ENCODE data around the gene RGL2. TPM values are rescaled to one million over a fixed set of nuclear protein-coding genes. Genes with fewer than 3 reads are reported as not detected.

RGL2 gene
- polyA plus RNA-seq, 1 of the 3 experiments (the other 2 are of a cell fraction) = 59.4 TPM

DNA sequence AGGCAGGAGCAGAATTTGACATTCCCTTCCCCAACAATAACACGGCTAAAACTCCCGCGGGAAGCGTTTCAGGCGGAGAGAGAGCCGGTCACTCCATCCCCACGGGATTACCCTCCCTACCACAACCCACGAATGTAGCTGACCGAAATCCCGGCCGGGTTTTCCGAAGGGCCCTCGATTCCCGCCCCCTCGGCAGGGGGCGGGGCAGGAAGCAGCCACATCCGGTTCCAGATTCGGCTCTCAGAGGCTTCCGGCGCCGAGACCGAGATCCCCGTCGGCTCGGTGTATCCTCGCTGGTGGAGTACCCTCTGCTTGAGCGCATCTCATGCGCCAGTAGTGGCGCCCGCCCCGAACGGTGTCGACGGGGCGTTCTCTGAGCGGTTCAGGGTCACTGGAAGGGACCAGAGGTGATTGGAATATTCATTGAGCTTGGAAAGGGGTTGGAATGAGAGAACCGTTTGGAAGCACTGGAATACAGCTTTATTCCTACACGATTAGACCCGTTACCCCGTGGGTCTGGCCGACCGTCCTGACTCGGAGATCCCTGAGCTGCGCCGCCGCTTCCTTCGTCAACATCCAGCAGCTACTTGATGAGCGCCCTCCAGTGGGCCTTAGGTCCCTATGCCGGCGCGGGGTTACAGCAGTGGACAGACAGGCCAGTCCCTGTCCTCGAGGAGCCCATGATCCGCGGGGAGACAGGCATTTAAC, 649 bp upstream of the RGL2 start (continued):
- TF ChIP-seq, protein P1, sequence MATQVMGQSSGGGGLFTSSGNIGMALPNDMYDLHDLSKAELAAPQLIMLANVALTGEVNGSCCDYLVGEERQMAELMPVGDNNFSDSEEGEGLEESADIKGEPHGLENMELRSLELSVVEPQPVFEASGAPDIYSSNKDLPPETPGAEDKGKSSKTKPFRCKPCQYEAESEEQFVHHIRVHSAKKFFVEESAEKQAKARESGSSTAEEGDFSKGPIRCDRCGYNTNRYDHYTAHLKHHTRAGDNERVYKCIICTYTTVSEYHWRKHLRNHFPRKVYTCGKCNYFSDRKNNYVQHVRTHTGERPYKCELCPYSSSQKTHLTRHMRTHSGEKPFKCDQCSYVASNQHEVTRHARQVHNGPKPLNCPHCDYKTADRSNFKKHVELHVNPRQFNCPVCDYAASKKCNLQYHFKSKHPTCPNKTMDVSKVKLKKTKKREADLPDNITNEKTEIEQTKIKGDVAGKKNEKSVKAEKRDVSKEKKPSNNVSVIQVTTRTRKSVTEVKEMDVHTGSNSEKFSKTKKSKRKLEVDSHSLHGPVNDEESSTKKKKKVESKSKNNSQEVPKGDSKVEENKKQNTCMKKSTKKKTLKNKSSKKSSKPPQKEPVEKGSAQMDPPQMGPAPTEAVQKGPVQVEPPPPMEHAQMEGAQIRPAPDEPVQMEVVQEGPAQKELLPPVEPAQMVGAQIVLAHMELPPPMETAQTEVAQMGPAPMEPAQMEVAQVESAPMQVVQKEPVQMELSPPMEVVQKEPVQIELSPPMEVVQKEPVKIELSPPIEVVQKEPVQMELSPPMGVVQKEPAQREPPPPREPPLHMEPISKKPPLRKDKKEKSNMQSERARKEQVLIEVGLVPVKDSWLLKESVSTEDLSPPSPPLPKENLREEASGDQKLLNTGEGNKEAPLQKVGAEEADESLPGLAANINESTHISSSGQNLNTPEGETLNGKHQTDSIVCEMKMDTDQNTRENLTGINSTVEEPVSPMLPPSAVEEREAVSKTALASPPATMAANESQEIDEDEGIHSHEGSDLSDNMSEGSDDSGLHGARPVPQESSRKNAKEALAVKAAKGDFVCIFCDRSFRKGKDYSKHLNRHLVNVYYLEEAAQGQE (IDR thresholded peaks at IDR 0.05; ENCODE audit: low read depth, low read length) = peak; percentile 36; the same call in 1 of the 2 replicates
- peak; percentile 52 for TF ChIP-seq JUND (IDR thresholded peaks at IDR 0.05)
- TF ChIP-seq NRF1 (IDR thresholded peaks at IDR 0.05; ENCODE audit: low read depth, low read length) = 0 out of 2 replicates have a peak, but pooled peaks have one; percentile 22
- TF ChIP-seq SMC3 (IDR thresholded peaks at IDR 0.05; ENCODE audit: low read depth, low read length) = peak; percentile 36; the same call in 1 of the 2 replicates
- peak; percentile 80 for TF ChIP-seq GABPA (IDR thresholded peaks at IDR 0.05; ENCODE audit: low read depth)
- TF ChIP-seq, protein P2, sequence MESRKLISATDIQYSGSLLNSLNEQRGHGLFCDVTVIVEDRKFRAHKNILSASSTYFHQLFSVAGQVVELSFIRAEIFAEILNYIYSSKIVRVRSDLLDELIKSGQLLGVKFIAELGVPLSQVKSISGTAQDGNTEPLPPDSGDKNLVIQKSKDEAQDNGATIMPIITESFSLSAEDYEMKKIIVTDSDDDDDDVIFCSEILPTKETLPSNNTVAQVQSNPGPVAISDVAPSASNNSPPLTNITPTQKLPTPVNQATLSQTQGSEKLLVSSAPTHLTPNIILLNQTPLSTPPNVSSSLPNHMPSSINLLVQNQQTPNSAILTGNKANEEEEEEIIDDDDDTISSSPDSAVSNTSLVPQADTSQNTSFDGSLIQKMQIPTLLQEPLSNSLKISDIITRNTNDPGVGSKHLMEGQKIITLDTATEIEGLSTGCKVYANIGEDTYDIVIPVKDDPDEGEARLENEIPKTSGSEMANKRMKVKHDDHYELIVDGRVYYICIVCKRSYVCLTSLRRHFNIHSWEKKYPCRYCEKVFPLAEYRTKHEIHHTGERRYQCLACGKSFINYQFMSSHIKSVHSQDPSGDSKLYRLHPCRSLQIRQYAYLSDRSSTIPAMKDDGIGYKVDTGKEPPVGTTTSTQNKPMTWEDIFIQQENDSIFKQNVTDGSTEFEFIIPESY (IDR thresholded peaks at IDR 0.05; ENCODE audit: borderline replicate concordance, low read depth) = 0 out of 2 replicates have a peak, but pooled peaks have one; percentile 42
- TF ChIP-seq EP300 (IDR thresholded peaks at IDR 0.05; ENCODE audit: borderline replicate concordance in 1 of 2, low read depth in 1 of 2, low read length in 1 of 2) = no peak
- peak; percentile 23; the same call in 1 of the 2 replicates for TF ChIP-seq RCOR1 (IDR thresholded peaks at IDR 0.05; ENCODE audit: low read length)
- 0 out of 2 replicates have a peak, but pooled peaks have one; percentile 23 for TF ChIP-seq FOXM1 (IDR thresholded peaks at IDR 0.05; ENCODE audit: low read depth)

DNA sequence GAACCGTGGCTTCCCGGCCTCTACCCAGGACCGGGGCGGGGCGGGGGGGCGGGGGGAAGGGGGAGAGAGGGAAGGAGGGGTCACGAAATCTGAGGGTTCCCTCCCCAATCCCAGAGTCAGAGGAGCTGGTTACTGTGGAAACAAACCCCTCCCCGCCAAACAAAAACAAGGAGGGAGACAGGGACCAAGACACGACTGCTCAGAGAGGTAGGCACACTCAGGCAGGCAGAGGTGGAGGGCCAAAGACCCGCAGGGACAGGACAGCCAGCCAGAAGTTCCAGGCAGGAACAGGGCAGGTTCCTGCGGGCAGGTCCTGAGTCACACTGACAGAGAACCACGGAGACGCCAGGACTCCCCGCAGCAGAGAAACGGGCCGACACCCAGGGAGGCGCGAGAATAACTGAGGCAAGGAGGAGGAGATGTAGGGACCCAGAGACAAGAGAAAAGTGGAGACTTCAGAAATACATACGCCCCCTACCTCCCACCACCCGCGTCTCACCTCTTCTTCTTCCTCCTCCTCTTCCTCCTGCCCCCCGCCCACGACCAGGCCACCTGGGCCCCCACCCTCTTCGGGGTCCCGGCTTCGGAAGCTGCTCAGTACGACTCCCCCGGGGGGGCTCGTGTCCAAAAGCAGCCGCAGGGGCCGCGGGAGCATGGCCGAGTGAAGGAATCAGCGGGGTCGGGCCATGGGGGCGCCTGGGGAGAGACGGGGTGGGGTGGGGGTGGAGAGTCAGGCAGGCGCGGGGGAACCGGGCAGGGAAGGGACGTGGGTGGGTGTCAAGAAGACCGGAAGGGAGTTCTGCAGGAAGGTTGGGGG, 578 bp downstream of the RGL2 start:
- ChIA-PET POLR2A (interaction anchor here (1.5 to 3.3 kb wide), 4 partner anchors 9 to 47 kb away, joined by 4 to 30 read pairs (median 15); partner anchors contain the start of genes B3GALT4, PFDN6, RPS18 and VPS52), CTCF (interaction anchor here (1.0 to 3.9 kb wide), 11 partner anchors 9 to 124 kb away, joined by 3 to 30 read pairs (median 7); partner anchors contain the start of genes B3GALT4, PFDN6, RPS18 and TAPBP)
- H3K27me3 ChIP-seq (ENCODE audit: insufficient read depth) = no peaks in the 10 kb centered on the region
- H3K9ac ChIP-seq = peak overlapping the region; percentile 94
- H3K27ac ChIP-seq (ENCODE audit: low read depth in 2 of 2, low read length in 1 of 2) = peak overlapping the region; percentile 99
- H3K9me3 ChIP-seq = no peaks in the 10 kb centered on the region
- peaks cover 43% of the 10 kb centered on the region for H3K79me2 ChIP-seq (ENCODE audit: insufficient read depth)
- peak overlapping the region; percentile 94 for H3K4me2 ChIP-seq
- no peak overlapping the region for H2AFZ ChIP-seq (ENCODE audit: low read depth)
- H3K9me2 ChIP-seq = no peaks in the 10 kb centered on the region
- peaks cover 11 to 26% of the 10 kb centered on the region in 2 experiments for H3K36me3 ChIP-seq (replicated peaks in 1 of 2; ENCODE audit: control insufficient read depth in 1 of 2, insufficient read depth in 2 of 2, low read length in 1 of 2)
- WGBS (ENCODE audit: low lambda C conversion rate) = 2% methylated on average over 35 of the region's 42 CpGs
- DNase-seq = peak; percentile 83
- H3F3A ChIP-seq (replicated peaks; ENCODE audit: insufficient read depth) = peaks cover 22% of the 10 kb centered on the region
- peak overlapping the region; percentile 84 to 89 for H3K4me3 ChIP-seq (ENCODE audit: low read depth in 2 of 2, low read length in 1 of 2)
- peaks cover 11% of the 10 kb centered on the region; the same call in 1 of the 2 replicates for H4K20me1 ChIP-seq (ENCODE audit: insufficient read depth)
- TF ChIP-seq TEAD4 (IDR thresholded peaks at IDR 0.05; ENCODE audit: borderline replicate concordance, insufficient read depth) = no peak
- TF ChIP-seq, protein P3, sequence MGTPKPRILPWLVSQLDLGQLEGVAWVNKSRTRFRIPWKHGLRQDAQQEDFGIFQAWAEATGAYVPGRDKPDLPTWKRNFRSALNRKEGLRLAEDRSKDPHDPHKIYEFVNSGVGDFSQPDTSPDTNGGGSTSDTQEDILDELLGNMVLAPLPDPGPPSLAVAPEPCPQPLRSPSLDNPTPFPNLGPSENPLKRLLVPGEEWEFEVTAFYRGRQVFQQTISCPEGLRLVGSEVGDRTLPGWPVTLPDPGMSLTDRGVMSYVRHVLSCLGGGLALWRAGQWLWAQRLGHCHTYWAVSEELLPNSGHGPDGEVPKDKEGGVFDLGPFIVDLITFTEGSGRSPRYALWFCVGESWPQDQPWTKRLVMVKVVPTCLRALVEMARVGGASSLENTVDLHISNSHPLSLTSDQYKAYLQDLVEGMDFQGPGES (IDR thresholded peaks at IDR 0.05; ENCODE audit: low read depth, low read length) = no peak
- TF ChIP-seq RCOR1 (IDR thresholded peaks at IDR 0.05; ENCODE audit: low read length) = no peak
- no peak; the same call in 1 of the 2 replicates for TF ChIP-seq TAF1 (IDR thresholded peaks at IDR 0.05; ENCODE audit: borderline replicate concordance, low read depth, low read length)
- TF ChIP-seq, protein P4, sequence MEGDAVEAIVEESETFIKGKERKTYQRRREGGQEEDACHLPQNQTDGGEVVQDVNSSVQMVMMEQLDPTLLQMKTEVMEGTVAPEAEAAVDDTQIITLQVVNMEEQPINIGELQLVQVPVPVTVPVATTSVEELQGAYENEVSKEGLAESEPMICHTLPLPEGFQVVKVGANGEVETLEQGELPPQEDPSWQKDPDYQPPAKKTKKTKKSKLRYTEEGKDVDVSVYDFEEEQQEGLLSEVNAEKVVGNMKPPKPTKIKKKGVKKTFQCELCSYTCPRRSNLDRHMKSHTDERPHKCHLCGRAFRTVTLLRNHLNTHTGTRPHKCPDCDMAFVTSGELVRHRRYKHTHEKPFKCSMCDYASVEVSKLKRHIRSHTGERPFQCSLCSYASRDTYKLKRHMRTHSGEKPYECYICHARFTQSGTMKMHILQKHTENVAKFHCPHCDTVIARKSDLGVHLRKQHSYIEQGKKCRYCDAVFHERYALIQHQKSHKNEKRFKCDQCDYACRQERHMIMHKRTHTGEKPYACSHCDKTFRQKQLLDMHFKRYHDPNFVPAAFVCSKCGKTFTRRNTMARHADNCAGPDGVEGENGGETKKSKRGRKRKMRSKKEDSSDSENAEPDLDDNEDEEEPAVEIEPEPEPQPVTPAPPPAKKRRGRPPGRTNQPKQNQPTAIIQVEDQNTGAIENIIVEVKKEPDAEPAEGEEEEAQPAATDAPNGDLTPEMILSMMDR (IDR thresholded peaks at IDR 0.05) = peak; percentile 15; the same call in 1 of the 2 replicates
- TF ChIP-seq POLR2AphosphoS5 (IDR thresholded peaks at IDR 0.05; ENCODE audit: low read depth, low read length) = peak; percentile 68
- 0 out of 2 replicates have a peak, but pooled peaks have one; percentile 50 for TF ChIP-seq SIN3A (IDR thresholded peaks at IDR 0.05; ENCODE audit: borderline replicate concordance, low read depth, low read length)
- no peak for TF ChIP-seq SMC3 (IDR thresholded peaks at IDR 0.05; ENCODE audit: low read depth, low read length)
- H3K4me1 ChIP-seq (ENCODE audit: control insufficient read depth in 1 of 2, insufficient read depth in 2 of 2, low read depth in 1 of 2, low read length in 1 of 2) = peaks cover 4 to 13% of the 10 kb centered on the region in 2 experiments; a peak in 1 of 4 replicates
